KG1 (cell line): ENCODE results near the gene BLTP2.
"Not testable (repeated sequence)": the region's sequence is repeated elsewhere in the genome, so short reads cannot be mapped to it uniquely, and the experiment has no call there.

ENCODE experiments used
- DNase-seq: peaks from one replicate; lab custom pipeline; 2025; lab: John Stamatoyannopoulos, UW

BLTP2 gene

GRCh38 chr17:28644787-28645575 is at the start of gene BLTP2:
Gene BLTP2 (minus strand): TSS chr17:28645158. CDS start chr17:28645056, 102 bp downstream.
- peak; percentile 87 for DNase-seq

- no peak for DNase-seq
Measured at GRCh38 chr17:28693869-28694268, 48.9 kb upstream of the BLTP2 start.

DNA sequence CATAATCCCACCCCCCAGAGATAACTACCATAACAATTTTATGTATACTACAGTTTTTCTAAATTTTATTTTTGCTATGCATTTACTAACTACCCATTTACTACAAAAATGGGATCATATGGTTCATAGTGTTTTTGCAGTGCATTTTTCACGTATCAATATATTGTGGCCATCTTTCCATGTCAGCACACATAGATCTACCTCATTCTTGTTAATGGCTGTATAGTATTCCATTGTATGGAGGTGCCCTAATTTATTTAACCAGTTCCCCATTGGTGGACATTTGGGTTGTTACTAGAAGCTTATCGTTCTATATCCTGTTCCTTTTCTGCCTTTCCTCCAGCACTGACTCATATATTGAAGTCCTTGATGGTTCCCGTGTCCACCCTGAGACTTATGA is 44.1 kb upstream of the BLTP2 start:
- no peak for DNase-seq

DNA sequence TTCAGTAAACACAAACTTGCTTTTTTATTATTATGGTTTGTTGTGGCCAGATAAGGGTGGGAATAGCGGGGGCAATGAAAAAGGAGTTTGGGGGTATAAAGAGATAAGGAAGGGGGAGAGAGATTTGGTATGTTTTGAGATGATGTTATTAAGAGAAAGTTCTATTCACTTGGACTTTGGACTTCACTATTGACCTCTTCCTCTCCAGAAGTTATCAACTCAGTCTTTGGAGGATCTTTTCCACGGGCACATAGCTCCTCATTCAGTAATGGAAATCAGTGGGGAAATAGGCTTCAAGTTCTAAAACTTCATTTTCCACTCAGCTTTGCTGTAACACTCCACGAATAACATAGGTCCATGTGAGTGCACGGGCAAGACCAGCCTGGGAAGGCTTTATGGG is 43.5 kb upstream of the BLTP2 start:
- no peak for DNase-seq

DNA sequence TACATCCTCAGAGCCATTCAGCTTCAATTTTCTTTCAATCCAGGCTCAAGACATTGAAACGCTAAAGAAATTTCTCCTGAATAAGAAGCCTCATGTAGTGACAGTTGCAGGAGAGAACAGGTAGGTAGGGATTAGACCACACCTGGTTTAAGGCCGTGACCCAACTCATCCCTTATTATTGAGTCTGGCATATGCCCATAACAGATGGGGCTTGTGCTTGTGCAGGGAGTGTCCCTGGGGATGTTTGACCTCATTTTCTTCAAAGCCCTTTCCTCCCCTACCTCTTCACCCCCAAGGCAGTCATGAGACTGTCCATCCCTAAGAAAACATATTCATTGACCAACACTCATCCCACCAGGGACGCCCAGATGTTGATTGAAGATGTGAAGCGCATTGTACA is 41.3 kb upstream of the BLTP2 start:
- DNase-seq: no peak

- DNase-seq: no peak
Measured at GRCh38 chr17:28685366-28685765, 40.4 kb upstream of the BLTP2 start.

- no peak for DNase-seq
Measured at GRCh38 chr17:28684963-28685362, 40.0 kb upstream of the BLTP2 start.

DNA sequence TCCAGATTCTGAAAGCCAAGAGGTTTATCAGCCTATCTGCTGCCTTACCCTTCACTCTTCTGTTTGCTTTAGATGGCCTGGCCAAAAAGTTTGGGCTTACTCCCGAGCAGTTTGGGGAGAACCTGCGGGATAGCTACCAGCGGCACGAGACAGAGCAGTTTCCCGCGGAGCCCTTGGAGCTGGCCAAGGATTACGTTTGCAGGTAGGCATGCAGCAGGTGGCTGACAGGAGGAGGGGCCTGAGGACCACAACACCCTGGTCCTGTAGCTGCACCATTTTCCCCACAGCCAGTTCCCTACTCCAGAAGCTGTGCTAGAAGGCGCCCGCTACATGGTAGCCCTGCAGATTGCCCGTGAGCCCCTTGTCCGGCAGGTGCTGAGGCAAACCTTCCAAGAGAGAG is 37.7 kb upstream of the BLTP2 start:
- no peak for DNase-seq

GRCh38 chr17:28675980-28676379 is 31.0 kb upstream of the BLTP2 start:
- DNase-seq: no peak

GRCh38 chr17:28675490-28675889 is 30.5 kb upstream of the BLTP2 start:
- no peak for DNase-seq

DNA sequence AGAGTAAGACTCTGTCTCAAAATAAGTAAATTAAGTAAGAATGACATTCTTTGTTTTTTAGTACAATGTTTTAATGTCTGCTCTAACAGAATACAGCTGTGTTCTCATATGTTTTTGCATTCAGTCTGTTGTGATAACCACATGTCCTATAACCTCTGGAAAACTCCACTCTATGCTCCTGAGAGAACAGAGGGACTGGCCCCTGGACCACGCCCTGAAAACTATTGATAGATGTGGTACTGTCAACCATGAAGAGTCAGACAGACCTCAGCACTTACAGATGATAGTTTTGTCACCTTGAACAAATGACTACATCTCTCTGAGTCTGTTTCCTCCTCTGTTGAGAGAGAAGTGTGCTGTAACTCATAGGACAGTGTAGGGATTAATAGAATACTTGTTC is 25.0 kb upstream of the BLTP2 start:
- DNase-seq: no peak

DNA sequence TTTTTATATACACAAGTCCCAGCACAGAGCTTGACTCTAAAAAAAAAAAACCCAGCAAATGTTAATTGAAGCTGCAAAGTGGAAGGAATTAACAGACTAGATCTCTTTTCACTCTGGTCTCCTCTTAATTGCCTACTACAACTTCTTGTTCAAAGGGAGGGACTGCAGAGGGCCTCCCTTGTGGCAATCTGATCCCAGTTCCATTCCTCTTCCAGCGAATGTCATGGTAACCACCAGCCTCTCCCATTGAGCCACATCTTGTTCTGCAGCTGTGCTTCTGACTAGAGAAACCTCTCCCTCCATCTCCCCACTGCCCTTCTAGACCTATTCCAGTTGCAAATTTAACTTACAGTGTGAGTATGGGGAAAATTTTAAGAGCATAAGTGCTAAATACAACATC is 22.9 kb upstream of the BLTP2 start:
- DNase-seq: no peak

DNA sequence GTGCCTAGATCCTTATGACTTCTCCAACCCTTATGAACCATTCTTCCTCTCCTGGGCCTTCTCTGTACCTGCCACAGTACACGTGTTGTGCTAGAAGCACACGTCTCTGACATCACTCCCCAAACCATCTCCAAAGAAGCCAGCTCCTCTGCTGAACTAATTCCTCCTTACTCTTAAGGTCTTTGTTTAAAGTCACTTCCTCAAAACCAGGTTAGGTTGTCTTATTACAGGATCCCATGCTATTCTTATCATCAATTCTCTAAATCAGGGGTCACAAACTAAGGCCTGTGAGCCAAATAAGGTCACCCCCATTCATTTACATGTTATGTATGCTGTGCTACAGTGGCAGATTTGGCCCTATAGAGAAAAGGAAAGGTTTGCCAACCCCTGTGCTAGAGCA is 21.0 kb upstream of the BLTP2 start:
- no peak for DNase-seq

GRCh38 chr17:28663723-28664122 is 18.8 kb upstream of the BLTP2 start:
- no peak for DNase-seq

GRCh38 chr17:28662527-28662829 is 17.5 kb upstream of the BLTP2 start:
- DNase-seq: no peak

- DNase-seq: peak; percentile 95
Measured at GRCh38 chr17:28661635-28662526, 16.9 kb upstream of the BLTP2 start, which contains the start of the genes SDF2 and SUPT6H. Gene SDF2 (minus strand): TSS chr17:28661906. CDS start chr17:28661876, 30 bp downstream. Gene SUPT6H (plus strand): TSS chr17:28662205. CDS start chr17:28673402, 11,197 bp downstream.

GRCh38 chr17:28659497-28659881 is 14.5 kb upstream of the BLTP2 start:
- not testable (repeated sequence) for DNase-seq

- DNase-seq: not testable (repeated sequence)
Measured at GRCh38 chr17:28658766-28659496, 14.0 kb upstream of the BLTP2 start.

- DNase-seq: not testable (repeated sequence)
Measured at GRCh38 chr17:28658342-28658741, 13.4 kb upstream of the BLTP2 start.

- DNase-seq: no peak
Measured at GRCh38 chr17:28657756-28658155, 12.8 kb upstream of the BLTP2 start.

- DNase-seq: no peak
Measured at GRCh38 chr17:28655160-28655559, 10.2 kb upstream of the BLTP2 start.

GRCh38 chr17:28648698-28649097 is 3.7 kb upstream of the BLTP2 start:
- DNase-seq: no peak
